Cardiac ventricle fibroblast (primary cell): ENCODE results near the gene C3orf38. TPM values are rescaled to one million over a fixed set of nuclear protein-coding genes. Genes with fewer than 3 reads are reported as not detected.

ENCODE experiments used
- total RNA-seq: library from RNA; depleted of rRNA; stranded (reverse); fragments of >200 nt; gene quantifications from 2 replicates; pipeline ENCODE4 v1.2.3, GENCODE V29; 2015

Gene C3orf38
- 9.2 and 14.5 TPM in 2 replicates for total RNA-seq

DNA sequence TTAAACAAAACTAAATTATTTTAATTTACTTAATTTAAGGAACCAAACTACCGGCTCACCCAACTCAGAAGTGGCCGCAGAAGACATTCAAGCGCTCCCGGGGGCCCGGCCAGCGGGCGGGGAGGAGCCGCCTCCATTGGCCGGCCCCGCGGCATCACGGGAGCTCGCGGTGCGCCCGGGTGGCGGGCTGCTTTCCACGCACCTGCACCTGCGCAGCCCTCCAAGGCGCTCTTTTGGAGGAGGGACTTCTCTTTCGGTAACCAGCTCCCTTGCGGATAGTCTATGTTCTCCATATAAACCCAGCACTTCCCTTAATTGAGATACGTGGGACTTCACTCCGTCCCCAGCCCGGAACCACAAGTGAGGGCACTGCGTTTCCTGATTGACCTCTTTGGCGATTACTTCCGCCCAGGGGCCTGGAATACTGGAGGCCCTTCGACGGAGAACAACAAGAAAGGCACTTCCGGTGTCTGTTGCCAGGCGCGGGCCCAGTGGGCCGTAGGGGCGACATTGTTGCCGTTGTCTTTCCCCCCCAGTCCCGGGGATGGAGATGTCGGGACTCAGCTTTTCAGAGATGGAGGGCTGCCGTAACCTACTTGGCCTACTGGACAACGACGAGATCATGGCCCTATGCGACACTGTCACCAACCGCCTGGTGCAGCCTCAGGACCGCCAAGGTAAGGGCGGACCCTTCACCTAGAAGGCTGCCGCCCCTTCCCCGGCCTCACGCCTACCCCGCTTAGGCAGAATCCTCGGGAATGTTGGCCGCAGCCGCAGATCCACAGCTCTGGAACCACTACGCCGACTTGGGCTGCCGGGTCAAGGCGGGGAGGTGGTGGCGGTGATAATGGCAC, at the start of gene C3orf38:
C3orf38 (plus strand) TSS at position 451 of the 854 bp plus-strand sequence; CDS start at position 545, 94 bp downstream.

Other genes starting within 250 kb of the C3orf38 start
- gene CGGBP1, start 91.0 kb upstream of the C3orf38 start, total RNA-seq = 37.3 and 54.2 TPM in 2 replicates
- 10.9 and 14.0 TPM in 2 replicates for gene ZNF654, start 90.7 kb upstream of the C3orf38 start, total RNA-seq